KMS-11 (cell line): ENCODE data around the gene GALNT11.

ENCODE experiments used
- H2AFZ ChIP-seq: fragments of 200-600 bp; sonication (generic); 2 replicates; pipeline ENCODE4 v1.6.1; 2016; ENCODE audit warnings: antibody characterized with exemption, mixed run types, low read depth
- H3K27ac ChIP-seq: fragments of 200-600 bp; sonication (generic); 2 replicates; pipeline ENCODE4 v1.6.1; 2016; ENCODE audit warnings: mild to moderate bottlenecking, mixed run types
- H3K27me3 ChIP-seq: fragments of 200-600 bp; sonication (generic); 2 replicates; pipeline ENCODE4 v1.6.1; 2017; ENCODE audit warnings: mild to moderate bottlenecking, low read depth, mixed run types, moderate library complexity; ENCODE audit not compliant: insufficient read depth
- H3K36me3 ChIP-seq: fragments of 200-600 bp; sonication (generic); 2 replicates; pipeline ENCODE4 v1.6.1; 2017; ENCODE audit warnings: mild to moderate bottlenecking, mixed run types; ENCODE audit not compliant: insufficient read depth
- H3K4me1 ChIP-seq: fragments of 200-600 bp; sonication (generic); 2 replicates; pipeline ENCODE4 v1.6.1; 2016; ENCODE audit warnings: mild to moderate bottlenecking, low read depth, mixed run types; ENCODE audit not compliant: poor library complexity, severe bottlenecking
- H3K4me2 ChIP-seq: fragments of 200-600 bp; sonication (generic); 2 replicates; pipeline ENCODE4 v1.7.0; 2016; ENCODE audit warnings: mild to moderate bottlenecking, mixed run types
- H3K4me3 ChIP-seq: fragments of 200-600 bp; sonication (generic); IDR thresholded peaks from 2 replicates; pipeline ENCODE4 v1.6.1; 2017; ENCODE audit warnings: low read depth, low read length, mixed read lengths; ENCODE audit not compliant: insufficient read depth
- H3K79me2 ChIP-seq: fragments of 200-600 bp; sonication (generic); 2 replicates; pipeline ENCODE4 v1.6.1; 2016; ENCODE audit warnings: low read depth, mixed run types; ENCODE audit not compliant: insufficient read depth
- H3K9ac ChIP-seq: fragments of 200-600 bp; sonication (generic); 2 replicates; pipeline ENCODE4 v1.6.1; 2016; ENCODE audit warnings: mild to moderate bottlenecking, mixed run types
- H4K20me1 ChIP-seq: fragments of 200-600 bp; sonication (generic); 2 replicates; pipeline ENCODE4 v1.6.1; 2016; ENCODE audit warnings: mild to moderate bottlenecking, mixed run types; ENCODE audit not compliant: insufficient read depth
- CTCF ChIP-seq: fragments of 200-600 bp; sonication (generic); conservative IDR thresholded peaks from 2 replicates; pipeline ENCODE4 v1.6.1; 2017; ENCODE audit warnings: low read depth, mild to moderate bottlenecking, antibody characterized with exemption, low read length, moderate library complexity, mixed read lengths

The GALNT11 gene

DNA sequence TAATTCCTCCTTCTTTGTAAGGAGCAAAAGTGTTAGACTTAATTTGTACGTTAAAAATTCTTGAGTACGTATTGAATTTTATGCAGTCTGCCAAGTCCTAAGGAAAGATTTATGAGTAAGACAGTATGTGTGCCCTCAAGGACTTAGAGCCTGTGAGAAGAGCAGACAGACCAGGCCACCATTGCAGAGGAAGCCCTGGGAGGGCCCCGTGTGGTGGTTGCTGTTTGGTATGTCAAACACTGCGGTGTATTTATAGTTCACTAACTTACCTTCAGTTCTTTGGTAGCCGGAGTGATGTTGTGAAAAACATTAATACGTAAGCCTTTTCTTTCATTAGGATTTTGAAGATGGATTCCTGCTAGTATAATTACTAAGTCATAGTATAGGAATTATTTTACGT is 82.9 kb downstream of the GALNT11 start:
- TF ChIP-seq CTCF: no peak
- H3K79me2 ChIP-seq: no peaks in the 10 kb centered on the region
- H3K4me1 ChIP-seq: no peaks in the 10 kb centered on the region
- H2AFZ ChIP-seq: no peak overlapping the region
- no peak overlapping the region for H3K9ac ChIP-seq
- H3K27ac ChIP-seq: no peak overlapping the region
- H3K4me2 ChIP-seq: no peak overlapping the region
- H3K4me3 ChIP-seq: no peak overlapping the region
- H3K27me3 ChIP-seq: no peaks in the 10 kb centered on the region
- no peaks in the 10 kb centered on the region for H3K36me3 ChIP-seq
- no peaks in the 10 kb centered on the region for H4K20me1 ChIP-seq

GRCh38 chr7:152112829-152113228 is 87.4 kb downstream of the GALNT11 start:
- H4K20me1 ChIP-seq: no peaks in the 10 kb centered on the region
- no peaks in the 10 kb centered on the region for H3K36me3 ChIP-seq
- no peaks in the 10 kb centered on the region for H3K79me2 ChIP-seq
- H3K4me1 ChIP-seq: no peaks in the 10 kb centered on the region
- no peak for TF ChIP-seq CTCF
- no peaks in the 10 kb centered on the region for H3K27me3 ChIP-seq
- H3K4me3 ChIP-seq: no peak overlapping the region
- no peak overlapping the region for H2AFZ ChIP-seq
- H3K27ac ChIP-seq: no peak overlapping the region
- H3K4me2 ChIP-seq: no peak overlapping the region
- H3K9ac ChIP-seq: no peak overlapping the region

- H3K27ac ChIP-seq: no peak overlapping the region
- no peaks in the 10 kb centered on the region for H4K20me1 ChIP-seq
- H3K4me1 ChIP-seq: no peaks in the 10 kb centered on the region
- H3K27me3 ChIP-seq: no peaks in the 10 kb centered on the region
- no peak overlapping the region for H3K4me3 ChIP-seq
- no peak for TF ChIP-seq CTCF
- no peak overlapping the region for H2AFZ ChIP-seq
- H3K36me3 ChIP-seq: peaks cover 5% of the 10 kb centered on the region; the same call in 1 of the 2 replicates
- H3K4me2 ChIP-seq: no peak overlapping the region
- H3K9ac ChIP-seq: no peak overlapping the region
- no peaks in the 10 kb centered on the region for H3K79me2 ChIP-seq
These were observed 89.7 kb downstream of the GALNT11 start for GRCh38 chr7:152115021-152115718.

DNA sequence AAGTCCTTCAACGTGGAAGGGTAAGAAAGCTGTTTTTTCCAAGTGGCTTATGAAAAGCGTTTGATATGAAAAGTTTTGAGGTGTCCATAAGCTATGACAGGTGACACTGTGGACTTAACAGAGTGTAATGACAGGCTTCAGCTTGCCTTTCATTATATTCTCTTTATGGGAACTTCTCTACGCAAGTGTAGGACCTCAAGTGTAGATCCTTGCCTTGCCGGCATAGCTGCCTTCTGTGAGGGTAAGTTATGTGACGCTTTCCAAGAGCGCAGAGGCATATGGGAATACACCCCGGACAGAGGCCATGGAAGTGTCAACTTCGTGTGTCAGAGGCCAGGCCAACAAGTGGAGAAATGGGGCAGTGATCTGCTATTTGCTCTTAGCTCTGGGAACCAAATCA is 91.9 kb downstream of the GALNT11 start:
- no peak overlapping the region for H3K4me2 ChIP-seq
- H3K27ac ChIP-seq: no peak overlapping the region
- H3K27me3 ChIP-seq: no peaks in the 10 kb centered on the region
- H3K36me3 ChIP-seq: peaks cover 5% of the 10 kb centered on the region; the same call in 1 of the 2 replicates
- H2AFZ ChIP-seq: no peak overlapping the region
- TF ChIP-seq CTCF: no peak
- no peaks in the 10 kb centered on the region for H3K4me1 ChIP-seq
- no peaks in the 10 kb centered on the region for H3K79me2 ChIP-seq
- H3K4me3 ChIP-seq: no peak overlapping the region
- no peaks in the 10 kb centered on the region for H4K20me1 ChIP-seq
- H3K9ac ChIP-seq: no peak overlapping the region
